GM13976 (cell line): Measurements from ENCODE around the gene PHC2.

ENCODE experiments used
- DNase-seq: peaks from one replicate; pipeline ENCODE4 v3.0.0; 2012; ENCODE audit warnings: low spot score
- in situ Hi-C: fragments of 300-500 bp; cut with MboI; formaldehyde crosslinking; loops from one replicate; pipeline ENCODE4 v1.12.0; 2022; ENCODE audit warnings: low sequenced_read_pairs, mixed read lengths, inconsistent platforms; ENCODE audit not compliant: unreplicated experiment
- TF ChIP-seq, protein P1 (sequence below): IDR thresholded peaks from 2 replicates; pipeline ENCODE4 v1.5.1; 2012; ENCODE audit warnings: borderline replicate concordance, mild to moderate bottlenecking; ENCODE audit not compliant: insufficient read depth; ENCODE audit errors: extremely low read depth, missing control alignments, control extremely low read depth

The PHC2 gene

DNA sequence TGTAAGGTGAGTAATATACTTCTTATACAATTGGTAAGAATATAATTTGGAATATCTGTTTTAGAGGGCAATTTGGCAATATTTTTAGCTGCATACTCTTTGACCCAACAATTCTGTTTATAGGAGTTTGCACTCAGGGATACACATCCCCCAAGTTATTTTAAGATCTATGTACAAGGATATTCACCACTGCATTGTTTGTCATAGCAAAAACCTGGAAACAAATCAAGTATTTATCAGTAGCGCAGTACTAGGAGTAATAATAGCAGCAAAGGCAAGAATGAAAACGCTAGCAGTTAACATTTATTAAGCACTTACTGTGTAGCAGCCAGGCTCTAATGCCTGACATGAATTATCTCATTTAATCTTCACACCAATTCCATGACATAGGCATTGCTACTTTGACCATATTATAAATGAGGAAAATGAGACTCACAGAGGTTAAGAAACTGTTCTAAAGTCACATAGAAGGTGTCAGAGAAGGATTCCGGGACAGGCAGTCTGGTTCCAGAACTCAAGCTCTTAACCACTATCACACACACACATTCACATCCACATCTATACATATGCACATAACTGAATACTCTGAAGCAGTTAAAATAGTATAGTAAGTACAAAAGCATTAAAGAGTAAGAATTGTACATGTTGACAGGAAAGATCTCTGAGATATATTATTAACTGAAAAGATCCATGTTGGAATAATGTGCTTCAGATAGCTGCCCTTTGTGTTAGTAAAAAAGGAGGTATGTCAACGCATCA, 30.6 kb downstream of the PHC2 start:
- no peak for DNase-seq
- in situ Hi-C loops = no loop called here
- TF ChIP-seq, protein P1, sequence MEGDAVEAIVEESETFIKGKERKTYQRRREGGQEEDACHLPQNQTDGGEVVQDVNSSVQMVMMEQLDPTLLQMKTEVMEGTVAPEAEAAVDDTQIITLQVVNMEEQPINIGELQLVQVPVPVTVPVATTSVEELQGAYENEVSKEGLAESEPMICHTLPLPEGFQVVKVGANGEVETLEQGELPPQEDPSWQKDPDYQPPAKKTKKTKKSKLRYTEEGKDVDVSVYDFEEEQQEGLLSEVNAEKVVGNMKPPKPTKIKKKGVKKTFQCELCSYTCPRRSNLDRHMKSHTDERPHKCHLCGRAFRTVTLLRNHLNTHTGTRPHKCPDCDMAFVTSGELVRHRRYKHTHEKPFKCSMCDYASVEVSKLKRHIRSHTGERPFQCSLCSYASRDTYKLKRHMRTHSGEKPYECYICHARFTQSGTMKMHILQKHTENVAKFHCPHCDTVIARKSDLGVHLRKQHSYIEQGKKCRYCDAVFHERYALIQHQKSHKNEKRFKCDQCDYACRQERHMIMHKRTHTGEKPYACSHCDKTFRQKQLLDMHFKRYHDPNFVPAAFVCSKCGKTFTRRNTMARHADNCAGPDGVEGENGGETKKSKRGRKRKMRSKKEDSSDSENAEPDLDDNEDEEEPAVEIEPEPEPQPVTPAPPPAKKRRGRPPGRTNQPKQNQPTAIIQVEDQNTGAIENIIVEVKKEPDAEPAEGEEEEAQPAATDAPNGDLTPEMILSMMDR = no peak

DNA sequence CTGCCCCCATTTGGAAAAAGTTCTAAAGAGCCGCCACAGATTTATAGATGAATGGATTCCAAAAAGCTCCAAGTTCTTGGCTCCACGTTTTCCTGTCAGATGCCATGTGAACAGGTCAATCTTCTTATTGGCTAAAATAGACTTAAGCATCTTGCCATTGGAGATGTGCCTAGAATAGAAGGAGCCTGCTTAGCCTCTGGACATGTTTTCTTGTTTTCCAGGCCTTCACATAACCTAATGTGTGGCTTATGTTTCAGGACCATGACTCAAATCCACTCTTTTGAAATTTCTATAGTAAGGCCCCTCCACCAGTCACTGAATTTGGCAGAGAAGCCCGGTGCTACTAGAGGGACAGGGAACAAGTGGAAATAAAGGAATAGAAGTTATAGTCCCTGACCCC, 31.5 kb downstream of the PHC2 start:
- in situ Hi-C loops = no loop called here
- TF ChIP-seq, protein P1 = no peak
- DNase-seq = no peak

DNA sequence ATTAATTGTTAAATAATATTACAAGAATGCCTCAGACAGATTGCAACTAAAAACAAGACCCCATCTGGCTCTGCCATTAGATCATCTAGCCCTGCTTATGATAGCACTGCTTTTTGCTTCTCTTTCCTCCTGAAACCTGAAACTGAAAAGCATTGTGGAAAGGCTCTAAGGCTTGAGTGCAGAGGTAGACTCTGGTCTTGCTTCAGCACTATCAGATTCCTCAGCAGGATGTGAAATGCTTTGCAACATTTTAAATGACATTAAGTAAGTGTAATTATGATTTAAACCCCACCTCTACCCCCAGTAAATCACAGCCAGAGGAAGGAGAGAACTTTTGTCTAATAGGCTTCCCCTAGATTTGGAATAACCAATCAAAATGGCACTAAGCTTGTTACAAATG, 32.9 kb downstream of the PHC2 start:
- DNase-seq = no peak
- in situ Hi-C loops = no loop called here
- TF ChIP-seq, protein P1 = no peak

DNA sequence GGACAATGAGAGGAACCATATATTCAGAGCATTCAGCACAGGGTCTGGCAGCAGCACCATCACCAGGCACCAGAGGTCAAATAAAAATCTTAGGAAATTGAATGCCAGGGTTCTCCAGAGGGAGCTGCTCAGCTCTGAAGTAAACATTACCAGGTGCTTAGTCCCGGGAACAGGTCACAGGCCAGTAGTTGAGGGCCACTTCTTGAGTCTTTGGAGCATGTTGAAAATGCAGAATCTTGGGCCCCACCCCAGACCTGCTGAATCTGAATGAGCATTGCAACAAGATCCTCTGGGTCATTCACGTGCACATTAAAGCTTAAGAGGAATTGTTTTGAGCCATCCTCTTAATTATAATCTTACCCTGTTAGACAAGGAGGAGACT, 33.8 kb downstream of the PHC2 start:
- no peak for DNase-seq
- in situ Hi-C loops = no loop called here

DNA sequence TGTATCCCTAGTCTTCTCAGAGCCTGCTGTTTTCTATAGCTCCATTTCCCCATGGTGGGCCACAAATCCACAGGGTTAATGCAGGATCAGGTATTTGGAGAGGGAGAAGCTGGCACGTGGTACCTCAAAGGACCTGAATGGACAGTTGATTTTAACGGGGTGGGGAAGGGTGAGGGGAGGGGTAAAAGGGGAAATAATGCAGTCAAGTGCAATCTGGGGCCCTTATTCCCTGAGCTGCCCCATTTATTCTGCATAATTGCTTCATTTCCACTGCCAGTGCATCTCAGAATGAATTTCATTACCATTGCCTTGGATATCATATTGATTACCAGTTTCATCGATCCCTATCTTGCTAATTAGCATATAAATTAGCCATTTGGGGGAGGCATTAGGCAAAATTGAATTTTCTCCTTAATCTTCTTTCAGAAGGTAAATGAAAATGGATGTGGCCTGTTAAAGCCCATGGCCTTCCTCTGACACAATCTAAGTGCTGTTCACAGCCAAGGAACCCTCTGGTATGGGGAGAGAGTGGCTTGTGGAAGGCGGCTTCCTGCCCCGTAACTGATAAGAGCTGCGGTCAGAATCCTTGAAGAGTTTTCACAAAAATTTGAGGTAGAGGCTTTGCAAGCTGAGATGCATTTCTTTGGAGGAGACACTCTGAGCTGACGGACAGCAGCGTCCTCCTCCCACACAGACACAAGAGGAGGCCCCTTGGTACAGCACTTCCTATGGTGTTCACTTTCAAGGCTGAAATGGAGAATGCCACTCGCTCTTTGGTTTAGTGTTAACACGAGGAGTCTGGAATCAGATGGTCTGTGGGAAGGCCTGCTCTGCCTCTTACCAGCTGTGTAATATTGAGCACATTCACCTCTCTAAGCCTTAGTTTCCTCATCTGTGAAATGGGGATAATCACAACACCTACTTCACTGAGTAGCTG, 34.4 kb downstream of the PHC2 start:
- TF ChIP-seq, protein P1 = no peak
- DNase-seq = no peak
- in situ Hi-C loops = no loop called here

More for the DNA sequence above, 33.8 kb downstream of the PHC2 start:
- TF ChIP-seq, protein P1 = no peak

DNA sequence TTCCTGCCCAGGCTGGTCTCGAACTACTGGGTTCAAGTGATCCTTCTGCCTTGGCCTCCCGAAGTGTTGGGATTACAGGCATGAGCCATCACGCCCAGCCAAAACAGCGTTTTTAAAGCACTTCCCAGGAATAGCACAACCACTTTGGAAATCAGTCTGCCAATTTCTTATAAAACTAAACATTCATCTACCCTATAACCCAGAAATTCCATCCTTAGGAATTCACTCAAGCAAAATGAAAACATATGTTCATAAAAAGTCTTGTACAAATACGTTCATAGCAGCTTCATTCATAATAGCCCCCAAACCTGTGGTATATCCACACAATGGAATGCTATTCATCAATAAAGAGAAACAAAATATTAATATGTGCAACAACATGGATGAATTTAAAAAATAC, 36.1 kb downstream of the PHC2 start:
- TF ChIP-seq, protein P1 = no peak
- no peak for DNase-seq
- in situ Hi-C loops = no loop called here
